NCI-H748 (cell line): ENCODE measurements around the gene LRRC8C.

Experiments
- DNase-seq: peaks from one replicate; lab custom pipeline; 2025; ENCODE audit not compliant: unreplicated experiment; lab: John Stamatoyannopoulos, UW

Gene LRRC8C

GRCh38 chr1:89670711-89671110 lies 37.8 kb downstream of the LRRC8C start:
- no peak for DNase-seq

- no peak for DNase-seq
Measured at GRCh38 chr1:89671775-89672488, 39.0 kb downstream of the LRRC8C start.

GRCh38 chr1:89672489-89673183 lies 39.7 kb downstream of the LRRC8C start:
- no peak for DNase-seq

- DNase-seq: no peak
Measured at GRCh38 chr1:89673251-89673650, 40.3 kb downstream of the LRRC8C start.

GRCh38 chr1:89675677-89676076 lies 42.8 kb downstream of the LRRC8C start:
- no peak for DNase-seq

- DNase-seq: no peak
Measured at GRCh38 chr1:89681045-89681729, 48.3 kb downstream of the LRRC8C start.

GRCh38 chr1:89682611-89683010 lies 49.7 kb downstream of the LRRC8C start:
- DNase-seq: no peak

- no peak for DNase-seq
Measured at GRCh38 chr1:89685461-89685860, 52.5 kb downstream of the LRRC8C start.

- no peak for DNase-seq
Measured at GRCh38 chr1:89686520-89686919, 53.6 kb downstream of the LRRC8C start.

- DNase-seq: no peak
Measured at GRCh38 chr1:89687254-89687653, 54.3 kb downstream of the LRRC8C start.

GRCh38 chr1:89688607-89689006 lies 55.7 kb downstream of the LRRC8C start:
- no peak for DNase-seq

- no peak for DNase-seq
Measured at GRCh38 chr1:89689234-89689633, 56.3 kb downstream of the LRRC8C start.

GRCh38 chr1:89690595-89690994 lies 57.7 kb downstream of the LRRC8C start:
- DNase-seq: no peak

GRCh38 chr1:89692601-89693521 lies 59.9 kb downstream of the LRRC8C start:
- no peak for DNase-seq

GRCh38 chr1:89695847-89696246 lies 62.9 kb downstream of the LRRC8C start:
- DNase-seq: no peak

GRCh38 chr1:89697383-89697782 lies 64.5 kb downstream of the LRRC8C start:
- no peak for DNase-seq

GRCh38 chr1:89698020-89698560 lies 65.2 kb downstream of the LRRC8C start:
- no peak for DNase-seq

- no peak for DNase-seq
Measured at GRCh38 chr1:89698624-89699023, 65.7 kb downstream of the LRRC8C start.

GRCh38 chr1:89699451-89699986 lies 66.6 kb downstream of the LRRC8C start:
- DNase-seq: no peak

GRCh38 chr1:89701746-89702241 lies 68.9 kb downstream of the LRRC8C start:
- no peak for DNase-seq
